Measurements from ENCODE around the gene ARAF.

DNA sequence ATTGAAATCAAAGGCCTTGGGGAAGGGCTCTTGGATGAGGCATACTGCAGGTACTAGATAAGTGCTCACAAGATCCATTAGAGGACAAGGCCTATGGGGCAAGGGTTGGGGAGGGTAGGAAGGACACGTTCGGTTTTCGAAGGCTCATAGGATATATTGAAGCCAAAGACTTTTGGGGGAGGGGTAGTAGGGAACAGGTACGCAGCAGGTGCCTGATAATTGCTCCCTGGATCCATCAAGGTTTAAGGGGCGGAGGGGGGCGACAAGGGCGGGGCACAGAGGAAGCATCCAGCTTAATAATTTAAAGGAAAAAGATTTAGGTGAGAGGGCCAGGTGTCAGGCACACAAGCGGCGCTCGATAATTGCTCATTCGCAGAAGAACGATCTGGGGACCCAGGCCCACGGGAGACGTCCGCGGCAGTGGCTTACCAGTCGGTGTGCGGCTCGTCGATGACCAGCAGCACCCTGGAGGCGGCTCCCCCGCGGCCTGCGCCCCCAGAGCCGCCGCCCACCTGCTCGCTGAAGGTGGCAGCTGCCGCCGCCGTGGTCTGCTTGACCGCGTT is 58.0 kb downstream of the ARAF start:
- TF ChIP-seq EZH2phosphoT487 (IDR thresholded peaks at IDR 0.05; ENCODE audit: insufficient read depth, low read depth) (no peak), EZH2 (IDR thresholded peaks at IDR 0.05; ENCODE audit: insufficient read depth, poor library complexity, severe bottlenecking) (no peak)

All from GM23248 (cell line).